HG02588 (cell line): Measurements from ENCODE around the gene MEGF10.
A peak's percentile ranks its signal among the peaks of the same experiment; 100 is the strongest.
"Not testable (repeated sequence)": the region's sequence is repeated elsewhere in the genome, so short reads cannot be mapped to it uniquely, and the experiment has no call there.

ENCODE experiments used
- ATAC-seq: cut with Tn5 transposase; IDR thresholded peaks from one replicate; pipeline ENCODE4 v1.9.1; 2021; ENCODE audit warnings: mild to moderate bottlenecking, moderate library complexity; ENCODE audit not compliant: unreplicated experiment

The MEGF10 gene

GRCh38 chr5:127297348-127298035 is 6.9 kb downstream of the MEGF10 start:
- no peak for ATAC-seq

GRCh38 chr5:127298036-127298429 is 7.4 kb downstream of the MEGF10 start:
- ATAC-seq, result no peak

GRCh38 chr5:127298656-127299055 is 8.1 kb downstream of the MEGF10 start:
- no peak for ATAC-seq

GRCh38 chr5:127299678-127300077 is 9.1 kb downstream of the MEGF10 start:
- no peak for ATAC-seq

GRCh38 chr5:127302509-127302908 is 11.9 kb downstream of the MEGF10 start:
- ATAC-seq, result no peak

- ATAC-seq, result no peak
Measured at GRCh38 chr5:127303404-127303803, 12.8 kb downstream of the MEGF10 start.

GRCh38 chr5:127305493-127305892 is 14.9 kb downstream of the MEGF10 start:
- ATAC-seq, result no peak

- ATAC-seq, result no peak
Measured at GRCh38 chr5:127306036-127306435, 15.4 kb downstream of the MEGF10 start.

GRCh38 chr5:127306647-127307046 is 16.1 kb downstream of the MEGF10 start:
- no peak for ATAC-seq

- no peak for ATAC-seq
Measured at GRCh38 chr5:127307868-127308267, 17.3 kb downstream of the MEGF10 start.

GRCh38 chr5:127308325-127308724 is 17.7 kb downstream of the MEGF10 start:
- not testable (repeated sequence) for ATAC-seq

GRCh38 chr5:127308945-127309344 is 18.3 kb downstream of the MEGF10 start:
- no peak for ATAC-seq

GRCh38 chr5:127311349-127311748 is 20.8 kb downstream of the MEGF10 start:
- no peak for ATAC-seq

- ATAC-seq, result no peak
Measured at GRCh38 chr5:127311781-127312525, 21.4 kb downstream of the MEGF10 start.

- no peak for ATAC-seq
Measured at GRCh38 chr5:127313379-127313778, 22.8 kb downstream of the MEGF10 start.

GRCh38 chr5:127313847-127314473 is 23.4 kb downstream of the MEGF10 start:
- peak; percentile 94 for ATAC-seq

GRCh38 chr5:127316011-127316410 is 25.4 kb downstream of the MEGF10 start:
- ATAC-seq, result no peak

- not testable (repeated sequence) for ATAC-seq
Measured at GRCh38 chr5:127317385-127317784, 26.8 kb downstream of the MEGF10 start.

GRCh38 chr5:127320032-127320965 is 29.7 kb downstream of the MEGF10 start:
- peak; percentile 90 for ATAC-seq

GRCh38 chr5:127321465-127321864 is 30.9 kb downstream of the MEGF10 start:
- ATAC-seq, result no peak

GRCh38 chr5:127322403-127322802 is 31.8 kb downstream of the MEGF10 start:
- ATAC-seq, result no peak
